SU-DHL-6 (cell line): Measurements from ENCODE around the gene MRGPRF.

Experiments used
- CTCF ChIP-seq: fragments of 200-600 bp; sonication (generic); IDR thresholded peaks from one replicate; pipeline ENCODE4 v1.5.1; 2017; ENCODE audit warnings: antibody characterized with exemption, mild to moderate bottlenecking, low read length, moderate library complexity; ENCODE audit not compliant: insufficient read depth, poor library complexity, severe bottlenecking
- EZH2phosphoT487 ChIP-seq: fragments of 200-600 bp; sonication (generic), shearing (Covaris generic); conservative IDR thresholded peaks from 2 replicates; pipeline ENCODE4 v1.6.1; 2018; ENCODE audit warnings: mild to moderate bottlenecking, antibody characterized with exemption, low read length, moderate library complexity, mixed read lengths

- TF ChIP-seq CTCF = no peak
- no peak for TF ChIP-seq EZH2phosphoT487
Measured at GRCh38 chr11:68962527-68963250, 50.4 kb downstream of the MRGPRF start.
